HG03460 (cell line): ENCODE measurements around the gene IFIT3.
A peak's percentile ranks its signal among the peaks of the same experiment; 100 is the strongest.

Experiments
- ATAC-seq: cut with Tn5 transposase; IDR thresholded peaks from one replicate; pipeline ENCODE4 v1.9.1; 2021; ENCODE audit not compliant: unreplicated experiment

IFIT3 gene

GRCh38 chr10:89332123-89332633 is 4.4 kb downstream of the IFIT3 start:
- ATAC-seq = peak; percentile 49

- no peak for ATAC-seq
Measured at GRCh38 chr10:89335226-89335625, 7.4 kb downstream of the IFIT3 start.

- ATAC-seq = no peak
Measured at GRCh38 chr10:89336241-89336640, 8.4 kb downstream of the IFIT3 start.

- ATAC-seq = no peak
Measured at GRCh38 chr10:89337484-89337883, 9.7 kb downstream of the IFIT3 start.

- ATAC-seq = no peak
Measured at GRCh38 chr10:89338713-89339112, 10.9 kb downstream of the IFIT3 start.

GRCh38 chr10:89339875-89340274 is 12.1 kb downstream of the IFIT3 start:
- ATAC-seq = no peak

GRCh38 chr10:89341649-89342048 is 13.9 kb downstream of the IFIT3 start:
- no peak for ATAC-seq

- no peak for ATAC-seq
Measured at GRCh38 chr10:89342206-89342958, 14.6 kb downstream of the IFIT3 start.

GRCh38 chr10:89343089-89343767 is 15.4 kb downstream of the IFIT3 start:
- no peak for ATAC-seq

GRCh38 chr10:89344156-89344555 is 16.4 kb downstream of the IFIT3 start:
- no peak for ATAC-seq

GRCh38 chr10:89345367-89346000 is 17.7 kb downstream of the IFIT3 start:
- ATAC-seq = no peak

- no peak for ATAC-seq
Measured at GRCh38 chr10:89346405-89347254, 18.8 kb downstream of the IFIT3 start.

GRCh38 chr10:89347701-89348457 is 20.1 kb downstream of the IFIT3 start:
- ATAC-seq = no peak

- no peak for ATAC-seq
Measured at GRCh38 chr10:89348481-89348880, 20.7 kb downstream of the IFIT3 start.

- no peak for ATAC-seq
Measured at GRCh38 chr10:89348975-89349374, 21.2 kb downstream of the IFIT3 start.

GRCh38 chr10:89350631-89351315 is 23.0 kb downstream of the IFIT3 start:
- peak; percentile 36 for ATAC-seq

- peak; percentile 83 for ATAC-seq
Measured at GRCh38 chr10:89351412-89351779, 23.6 kb downstream of the IFIT3 start.

GRCh38 chr10:89351780-89352597 is 24.2 kb downstream of the IFIT3 start:
- no peak for ATAC-seq

- ATAC-seq = no peak
Measured at GRCh38 chr10:89352802-89353201, 25.0 kb downstream of the IFIT3 start.
